GM15510 (cell line): ENCODE data around the gene TMC2.

Experiments
- POLR2A ChIP-seq: IDR thresholded peaks from 3 replicates; pipeline ENCODE4 v1.6.1; 2011; ENCODE audit warnings: borderline replicate concordance; ENCODE audit not compliant: insufficient read length; ENCODE audit errors: extremely low read depth

The TMC2 gene

DNA sequence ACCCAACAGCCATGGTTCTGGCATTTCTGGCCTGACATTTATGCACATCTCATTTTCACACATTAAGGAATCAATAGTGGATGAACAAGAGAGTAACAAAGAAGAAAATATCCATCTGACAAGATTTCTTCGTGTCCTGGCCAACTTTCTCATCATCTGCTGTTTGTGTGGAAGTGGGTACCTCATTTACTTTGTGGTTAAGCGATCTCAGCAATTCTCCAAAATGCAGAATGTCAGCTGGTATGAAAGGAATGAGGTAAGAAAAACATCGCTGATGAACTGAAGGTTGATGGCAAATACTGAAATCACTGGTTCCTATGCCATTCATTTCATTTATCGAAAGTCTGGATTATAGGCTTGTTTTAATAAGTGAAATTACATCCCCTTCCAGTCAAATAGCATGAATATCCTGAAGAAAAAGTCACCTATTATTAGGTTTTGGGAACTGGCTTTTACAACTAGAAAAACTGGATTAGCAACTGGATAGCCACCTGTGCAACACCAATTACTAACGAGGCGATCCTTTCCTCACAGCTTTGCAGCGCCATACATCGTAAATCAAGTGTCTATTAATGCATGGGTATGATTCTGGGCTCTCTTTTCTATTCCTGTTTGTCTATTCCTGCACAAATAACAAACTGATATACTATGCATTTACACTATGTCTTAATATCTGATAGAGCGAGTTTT lies 65.8 kb downstream of the TMC2 start:
- no peak for TF ChIP-seq POLR2A

DNA sequence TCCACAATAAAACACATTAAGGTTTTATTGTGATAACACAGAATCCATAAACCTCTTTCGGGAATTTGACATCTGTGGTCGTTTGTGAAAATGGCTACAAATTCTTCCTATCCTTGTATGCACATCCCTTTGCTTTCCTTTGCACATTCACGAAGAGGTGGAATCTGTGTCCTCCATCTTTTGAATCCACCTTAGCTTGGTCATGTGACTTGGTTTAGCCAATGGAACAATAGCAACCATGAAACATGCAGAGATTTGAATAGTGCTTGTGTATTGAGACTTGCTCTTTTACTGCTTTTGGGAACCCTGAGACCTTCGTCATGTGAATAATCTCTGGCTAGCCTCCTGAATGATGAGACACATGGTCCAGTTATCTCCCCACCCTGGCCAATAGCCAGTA lies 66.4 kb downstream of the TMC2 start:
- no peak for TF ChIP-seq POLR2A

DNA sequence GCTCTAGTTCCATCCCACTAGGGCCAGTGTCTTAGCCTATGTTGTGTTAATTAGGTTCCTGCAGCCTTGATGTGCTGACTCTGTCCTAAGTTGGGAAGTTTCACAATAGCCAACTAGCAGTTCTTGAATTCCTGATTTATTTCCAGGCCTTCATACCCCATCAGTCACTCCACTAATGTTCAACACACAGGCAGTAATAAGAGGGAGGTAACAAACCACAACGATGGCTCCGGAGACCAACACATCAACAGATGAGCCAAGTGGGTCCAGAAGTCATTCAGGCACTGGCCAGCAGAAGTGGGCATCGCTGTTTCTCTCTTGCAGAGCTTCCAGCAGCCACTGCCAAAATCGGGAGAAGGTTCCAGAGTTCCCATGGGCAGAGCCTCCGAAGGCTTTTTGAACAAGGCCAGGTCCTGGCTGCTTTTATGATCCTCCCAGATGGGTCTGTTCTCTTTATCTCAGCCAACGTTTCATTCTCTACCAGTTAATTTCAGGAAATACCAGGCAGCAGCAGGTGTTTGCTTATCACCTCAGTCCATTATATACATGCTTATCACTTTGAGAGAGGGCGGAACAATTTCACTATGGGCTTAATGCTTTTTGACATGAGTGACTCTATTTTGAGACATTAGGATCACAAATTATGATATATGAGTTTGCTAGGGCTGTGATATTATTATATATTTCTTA lies 67.6 kb downstream of the TMC2 start:
- TF ChIP-seq POLR2A, result no peak

DNA sequence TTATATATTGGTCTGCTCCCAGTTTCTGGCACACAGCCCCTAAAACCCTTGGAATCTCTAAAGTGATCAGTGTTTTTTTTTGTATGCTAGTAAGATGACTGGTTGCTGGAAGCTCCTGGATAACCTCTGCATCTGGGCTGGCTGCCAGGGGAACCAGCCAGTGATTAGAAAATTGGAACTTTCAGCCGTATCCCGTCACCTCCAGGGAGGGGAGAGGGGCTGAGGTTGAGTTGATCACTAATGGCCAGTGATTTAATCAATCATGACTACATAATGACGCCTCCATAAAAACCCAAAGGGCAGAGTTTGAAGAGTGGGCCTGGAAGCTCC lies 68.1 kb downstream of the TMC2 start:
- no peak for TF ChIP-seq POLR2A

DNA sequence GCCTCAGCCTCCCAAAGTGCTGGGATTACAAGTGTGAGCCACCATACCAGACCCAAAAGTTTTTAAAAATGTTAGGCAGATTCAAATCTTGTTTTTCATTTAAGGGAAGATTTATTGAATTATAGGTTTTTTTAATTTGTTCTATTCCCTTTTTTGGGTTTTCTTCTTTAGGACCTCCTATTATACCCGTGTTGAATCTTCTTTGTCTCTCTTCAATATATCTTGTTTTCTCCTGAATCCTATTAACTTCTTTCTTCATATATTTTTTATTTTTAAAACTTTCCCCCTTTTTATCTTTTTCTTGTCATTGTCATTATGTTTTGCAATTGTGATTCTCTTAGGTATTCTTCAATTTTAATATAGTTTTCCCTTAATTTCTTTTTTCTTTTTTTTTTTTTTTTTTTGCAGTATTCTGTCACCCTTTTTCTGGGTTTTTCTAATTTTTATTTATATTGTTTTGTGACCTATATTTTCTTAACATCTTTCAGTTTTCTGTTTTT lies 70.2 kb downstream of the TMC2 start:
- TF ChIP-seq POLR2A, result no peak

DNA sequence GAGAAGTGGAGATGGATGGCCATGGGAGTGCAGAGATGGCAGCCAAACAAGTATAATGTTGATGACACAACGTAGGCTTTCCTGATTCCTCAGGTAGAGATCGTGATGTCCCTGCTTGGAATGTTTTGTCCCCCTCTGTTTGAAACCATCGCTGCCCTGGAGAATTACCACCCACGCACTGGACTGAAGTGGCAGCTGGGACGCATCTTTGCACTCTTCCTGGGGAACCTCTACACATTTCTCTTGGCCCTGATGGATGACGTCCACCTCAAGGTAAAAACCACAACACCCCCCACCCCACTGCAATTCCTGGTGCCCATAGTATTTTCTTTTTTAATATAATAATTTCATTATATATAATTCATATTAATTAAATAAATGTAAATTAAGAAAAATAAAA lies 74.0 kb downstream of the TMC2 start:
- no peak for TF ChIP-seq POLR2A

DNA sequence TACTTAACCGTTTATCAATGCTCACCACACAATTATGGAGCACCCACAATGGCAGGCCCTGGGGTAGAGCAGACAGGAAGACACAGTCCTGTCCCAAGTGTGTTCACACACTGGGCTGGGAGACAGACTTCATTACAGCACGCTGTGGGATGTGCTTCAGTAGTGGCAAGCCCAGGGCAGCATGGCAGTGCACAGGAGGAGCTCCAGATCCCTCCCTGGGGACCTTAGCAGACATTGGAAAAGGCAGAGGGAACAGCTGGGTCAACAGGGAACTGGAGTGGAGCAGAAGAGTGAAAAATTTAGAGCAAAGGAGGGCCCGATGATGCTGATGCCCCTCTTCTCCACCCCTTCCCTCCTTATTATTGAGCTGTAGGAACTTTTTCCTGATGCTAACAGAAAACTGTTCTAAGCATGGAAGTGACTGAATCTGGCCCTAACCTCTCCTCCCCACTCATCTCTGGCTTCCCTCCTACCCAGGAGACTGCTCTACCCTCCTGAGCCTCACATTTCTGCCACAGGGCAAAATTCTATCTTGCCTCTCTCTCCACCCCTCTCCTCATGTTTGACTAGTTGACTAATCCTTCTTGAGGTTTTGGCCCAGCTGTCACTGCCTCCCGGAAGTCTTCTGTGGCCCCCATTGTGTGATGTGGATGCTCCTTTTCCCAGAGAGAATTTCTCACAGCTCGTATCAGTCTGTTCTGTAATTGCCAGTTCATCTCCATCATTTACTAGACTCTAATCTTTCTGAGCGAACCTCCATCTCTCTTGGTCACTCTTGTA lies 74.8 kb downstream of the TMC2 start:
- no peak for TF ChIP-seq POLR2A

DNA sequence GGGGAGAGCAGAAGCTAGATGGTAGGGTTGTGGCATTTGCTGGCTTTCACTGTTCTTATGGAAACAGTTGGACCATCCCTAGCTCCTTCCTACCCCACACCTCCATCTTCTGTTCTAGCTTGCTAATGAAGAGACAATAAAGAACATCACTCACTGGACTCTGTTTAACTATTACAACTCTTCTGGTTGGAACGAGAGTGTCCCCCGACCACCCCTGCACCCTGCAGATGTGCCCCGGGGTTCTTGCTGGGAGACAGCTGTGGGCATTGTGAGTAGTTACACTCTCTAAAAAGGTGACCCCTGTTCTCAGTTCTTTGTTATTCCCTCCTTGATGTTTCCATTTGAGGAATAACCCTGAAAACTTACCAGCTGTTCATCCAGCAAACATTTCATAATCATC lies 75.7 kb downstream of the TMC2 start:
- TF ChIP-seq POLR2A, result no peak

DNA sequence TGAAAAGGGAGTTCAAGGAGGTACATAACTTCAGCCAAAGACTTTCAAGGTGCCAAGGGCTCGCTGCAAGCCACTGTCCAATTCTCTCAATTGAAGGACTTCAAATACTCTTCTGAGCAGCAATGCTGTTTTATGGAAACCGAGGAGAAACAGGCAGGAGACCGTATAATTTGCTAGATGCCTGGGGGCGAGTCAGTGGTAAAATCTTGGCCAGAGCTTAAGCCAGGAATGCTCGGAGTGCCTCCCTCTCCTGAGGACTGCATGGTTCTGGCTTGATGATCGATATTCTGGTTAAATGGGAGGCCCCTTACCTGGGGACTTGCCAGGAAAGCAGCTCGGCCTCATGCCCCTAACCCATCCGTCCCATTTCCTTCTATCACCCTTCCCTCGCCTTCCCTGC lies 80.3 kb downstream of the TMC2 start:
- TF ChIP-seq POLR2A, result no peak

DNA sequence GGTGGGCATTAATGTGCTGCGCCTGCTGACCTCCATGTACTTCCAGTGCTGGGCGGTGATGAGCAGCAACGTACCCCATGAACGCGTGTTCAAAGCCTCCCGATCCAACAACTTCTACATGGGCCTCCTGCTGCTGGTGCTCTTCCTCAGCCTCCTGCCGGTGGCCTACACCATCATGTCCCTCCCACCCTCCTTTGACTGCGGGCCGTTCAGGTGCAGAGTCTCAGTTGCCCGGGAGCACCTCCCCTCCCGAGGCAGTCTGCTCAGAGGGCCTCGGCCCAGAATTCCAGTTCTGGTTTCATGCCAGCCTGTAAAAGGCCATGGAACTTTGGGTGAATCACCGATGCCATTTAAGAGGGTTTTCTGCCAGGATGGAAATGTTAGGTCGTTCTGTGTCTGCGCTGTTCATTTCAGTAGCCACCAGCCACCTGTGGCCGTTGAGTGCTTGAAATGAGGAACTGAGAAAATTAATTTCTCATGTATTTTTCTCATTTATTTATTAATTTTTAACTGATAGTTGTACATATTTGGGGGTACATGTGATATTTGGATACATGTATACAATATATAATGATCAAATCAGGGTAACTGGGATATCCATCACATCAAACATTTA lies 80.8 kb downstream of the TMC2 start:
- no peak for TF ChIP-seq POLR2A

DNA sequence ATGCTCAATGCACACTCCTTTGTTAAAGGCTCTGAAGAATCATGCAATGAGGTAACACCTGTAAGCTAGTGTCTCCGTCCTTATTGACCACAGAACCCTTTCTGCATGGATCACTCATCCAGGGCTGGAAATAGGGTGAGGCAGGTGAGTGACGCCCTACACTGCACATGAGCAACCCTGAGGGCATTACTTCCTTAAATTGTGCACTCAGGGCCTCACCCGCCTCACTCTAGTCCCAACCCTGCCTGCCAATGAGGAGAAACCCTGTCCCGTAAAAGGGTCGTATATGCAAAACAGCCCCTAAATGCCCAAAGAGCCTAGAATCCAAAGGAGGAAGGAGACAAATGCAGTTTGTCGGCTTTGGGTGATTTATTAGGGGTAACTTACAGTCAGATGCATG lies 82.4 kb downstream of the TMC2 start:
- TF ChIP-seq POLR2A, result no peak

DNA sequence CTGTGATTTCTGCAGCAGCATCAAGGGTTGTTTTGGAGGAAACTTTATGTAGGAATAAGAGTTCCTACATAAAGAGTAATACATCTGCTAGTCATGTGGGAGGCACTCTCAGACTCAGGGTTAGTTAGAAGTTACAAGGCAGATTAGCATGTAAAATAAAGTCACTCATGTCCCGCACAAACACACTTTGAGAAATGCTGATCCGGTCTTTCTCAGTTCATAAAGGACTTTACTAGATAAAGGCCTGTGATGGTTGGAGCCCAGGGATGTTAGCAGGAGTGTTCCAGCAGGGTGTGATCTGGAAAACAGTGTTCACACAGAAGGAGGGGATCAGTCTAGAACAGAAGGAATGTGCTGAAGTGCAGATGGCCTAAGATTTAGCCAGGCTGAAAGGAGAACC lies 83.0 kb downstream of the TMC2 start:
- TF ChIP-seq POLR2A, result no peak

DNA sequence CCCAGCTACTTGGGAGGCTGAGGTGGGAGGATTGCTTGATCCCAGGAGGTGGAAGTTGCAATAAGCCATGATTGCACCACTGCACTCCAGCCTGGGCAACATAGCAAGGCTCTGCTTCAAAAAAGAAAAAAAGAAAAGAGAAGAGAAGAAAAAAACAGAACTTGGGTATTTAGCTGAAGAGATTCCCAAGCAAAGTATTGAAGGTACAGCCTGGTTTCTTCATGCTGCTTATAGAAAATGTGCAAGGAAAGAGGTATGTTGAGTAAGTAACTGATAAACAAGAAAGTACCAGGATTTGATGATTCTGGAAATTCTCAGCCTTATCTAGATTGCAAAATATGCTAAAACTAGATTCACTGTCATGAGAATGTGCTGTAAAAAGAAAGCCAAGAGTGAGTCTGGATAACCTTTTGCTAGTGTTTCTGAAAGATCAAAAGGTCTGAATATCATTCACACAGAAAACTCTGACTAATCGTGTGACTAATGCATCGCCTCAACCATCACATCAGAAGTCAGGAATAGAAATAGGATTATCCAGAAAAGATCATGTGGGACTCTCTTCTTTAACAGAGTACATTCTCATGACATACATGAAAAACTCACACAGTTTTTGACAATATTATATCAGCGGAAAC lies 83.7 kb downstream of the TMC2 start:
- no peak for TF ChIP-seq POLR2A

DNA sequence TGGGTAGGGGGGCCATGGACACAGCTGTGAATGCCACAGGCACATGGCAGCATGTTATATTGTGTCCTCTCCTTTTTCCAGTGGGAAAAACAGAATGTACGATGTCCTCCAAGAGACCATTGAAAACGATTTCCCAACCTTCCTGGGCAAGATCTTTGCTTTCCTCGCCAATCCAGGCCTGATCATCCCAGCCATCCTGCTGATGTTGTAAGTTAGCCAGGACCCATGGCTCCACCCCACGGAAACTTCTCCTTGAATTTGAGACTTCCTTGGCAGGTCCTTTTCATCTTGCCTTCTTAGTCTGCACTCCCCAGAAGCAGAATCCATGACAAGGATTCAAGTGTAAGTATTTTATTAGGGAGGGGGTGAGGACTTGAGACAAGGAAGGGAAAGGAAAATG lies 87.8 kb downstream of the TMC2 start:
- no peak for TF ChIP-seq POLR2A

DNA sequence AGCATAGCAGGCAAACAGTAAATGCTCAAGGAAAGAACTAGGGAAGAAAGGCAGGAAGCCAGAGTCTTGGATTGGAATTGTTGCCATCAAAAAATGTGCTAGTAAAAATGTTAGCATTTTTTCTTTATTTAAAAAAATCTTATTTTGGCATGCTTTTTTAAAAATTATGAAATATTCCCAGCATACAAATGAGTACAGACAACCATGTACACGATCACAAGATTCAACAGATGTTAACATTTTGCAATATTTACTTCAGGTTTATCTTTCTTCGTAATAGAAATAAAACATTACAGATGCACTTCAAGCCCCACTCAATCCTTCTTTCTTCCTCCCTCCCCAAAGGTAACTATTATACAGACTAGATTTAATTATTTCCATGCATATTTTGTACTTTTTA lies 88.7 kb downstream of the TMC2 start:
- no peak for TF ChIP-seq POLR2A

DNA sequence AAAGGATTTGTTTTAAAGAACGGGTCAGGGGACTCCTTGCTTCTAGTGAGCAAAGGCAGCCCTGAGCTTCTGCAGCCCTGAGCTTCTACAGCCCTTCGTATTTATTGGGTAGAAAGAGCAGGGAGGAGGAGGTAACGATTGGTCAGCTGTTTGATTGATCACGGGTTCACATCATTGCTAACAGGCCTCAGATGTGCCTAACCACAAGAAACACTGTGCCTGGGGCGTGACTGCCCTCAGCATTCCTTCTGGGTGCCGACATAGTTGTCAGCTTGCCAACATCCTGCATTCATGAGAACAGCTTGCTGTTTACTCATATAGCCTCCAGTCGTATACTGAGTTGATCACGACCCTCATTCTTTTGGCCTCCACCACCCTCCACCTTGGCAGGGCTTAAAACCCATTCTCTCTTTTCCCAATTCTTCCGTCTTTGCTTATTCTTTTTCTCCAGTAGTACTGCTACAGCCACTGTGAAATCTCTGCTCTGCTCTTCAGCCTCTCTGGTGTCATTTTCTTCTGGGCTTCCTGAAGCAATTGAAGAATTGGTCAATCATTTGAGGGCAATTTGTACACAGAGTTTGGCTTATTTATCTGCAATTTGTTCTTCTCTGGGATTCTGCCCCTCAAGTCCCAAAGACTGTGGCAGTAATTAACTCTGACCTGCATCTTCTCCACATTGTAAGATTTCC lies 90.6 kb downstream of the TMC2 start:
- no peak for TF ChIP-seq POLR2A
